Heart left ventricle (tissue), 16 donors: ENCODE measurements around the gene ZDBF2. TPM values are rescaled to one million over a fixed set of nuclear protein-coding genes. Genes with fewer than 3 reads are reported as not detected.
"Not testable (repeated sequence)": the region's sequence is repeated elsewhere in the genome, so short reads cannot be mapped to it uniquely, and the experiment has no call there.

Experiments
- ATAC-seq, 4 donors: fragments of 200-7000 bp; cut with Tn5 transposase; one replicate each; pipeline ENCODE4 v1.9.1; 2020 to 2022; ENCODE audit warnings: moderate library complexity in 4 of 4, mild to moderate bottlenecking in 3 of 4, moderate number of reproducible peaks in 1 of 4
- DNase-seq, 5 donors: peaks; one replicate each; pipeline ENCODE4 v3.0.0-alpha.2; 2020
- H3K27ac ChIP-seq, 12 donors: fragments of 200-600 bp; sonication (generic) in 4 of 12; one replicate each; pipeline versions ENCODE4 v1.5.0 to v1.8.0; 2016 to 2022; ENCODE audit warnings: mild to moderate bottlenecking in 2 of 12
- H3K27me3 ChIP-seq, 9 donors: fragments of 200-600 bp; sonication (generic) in 2 of 9; one replicate each; pipeline versions ENCODE4 v1.5.1 to v1.8.0; 2016 to 2022; ENCODE audit warnings: mild to moderate bottlenecking in 3 of 9
- H3K36me3 ChIP-seq, 9 donors: fragments of 200-600 bp; sonication (generic) in 2 of 9; one replicate each; pipeline versions ENCODE4 v1.5.0 to v1.8.0; 2018 to 2022; ENCODE audit warnings: mild to moderate bottlenecking in 2 of 9
- H3K4me1 ChIP-seq, 12 donors: fragments of 200-600 bp; sonication (generic) in 4 of 12; one replicate each; pipeline versions ENCODE4 v1.5.0 to v1.8.0; 2016 to 2022; ENCODE audit warnings: mild to moderate bottlenecking in 3 of 12
- H3K4me3 ChIP-seq, 12 donors: fragments of 200-600 bp; sonication (generic) in 4 of 12; one replicate each; pipeline versions ENCODE4 v1.5.0 to v1.8.0; 2017 to 2022; ENCODE audit warnings: mild to moderate bottlenecking in 9 of 12, moderate library complexity in 4 of 12
- H3K9me3 ChIP-seq, 12 donors: fragments of 200-600 bp; sonication (generic) in 4 of 12; one replicate each; pipeline versions ENCODE4 v1.5.0 to v1.8.0; 2016 to 2022; ENCODE audit warnings: mild to moderate bottlenecking in 1 of 12
- POLR2A ChIP-seq, 2 donors: fragments of 450-650 bp; IDR thresholded peaks; one replicate each; pipeline ENCODE4 v1.6.1; 2017; ENCODE audit warnings: antibody characterized with exemption in 2 of 2, mild to moderate bottlenecking in 2 of 2, moderate library complexity in 2 of 2
- WGBS, 4 donors: extraction: QIAGEN DNeasy Blood & Tissue Kit in 2 of 4; methylation state at CpG; one replicate each; pipeline versions ENCODE4 v1.1.5 to v1.1.7; 2013 to 2018; 5-methylcytosine and 5-hydroxymethylcytosine counted together
- intact Hi-C, 10 donors: fragments of 100-400 bp; cut with DNase I; formaldehyde crosslinking; loops; one replicate each; pipeline versions ENCODE4 v1.11.1 to v1.14.2; 2022
- long read RNA-seq, 3 donors: library from polyadenylated mRNA; unstranded; transcript quantifications; one replicate each; pipeline ENCODE4 v2.0.0, GENCODE V29; 2020 to 2021
- polyA plus RNA-seq, 2 donors: library from polyadenylated mRNA; stranded (reverse); fragments of 200-250 nt; gene quantifications; one replicate each; pipeline ENCODE4 v1.2.3, GENCODE V29; 2013
- total RNA-seq, 9 donors: library from RNA; depleted of rRNA in 2 of 9; stranded (reverse); fragments of >200 nt in 2 of 9; fragmentation: NEBNext Ultra II Directional in 3 of 9; extraction: Animal tissue kit (Norgen Biotek cat#: 25700) in 3 of 9; gene quantifications; one replicate each; pipeline versions ENCODE4 v1.1.0 to v1.2.4, GENCODE V29; 2016 to 2023
- TF ChIP-seq, protein P1 (sequence below), 12 donors: fragments of 200-600 bp; sonication (generic) in 4 of 12; IDR thresholded peaks; one replicate each; pipeline versions ENCODE4 v1.5.0 to v1.8.0; 2018 to 2022; ENCODE audit warnings: antibody characterized with exemption in 12 of 12, mild to moderate bottlenecking in 5 of 12
- donor health status: ischemic (EF 13 %, LVEDD 7.1; RV severe dilation, severe dysfunction).
- donor health status: healthy with polysubstance abuse.
- donor health status: DM: no; HTN: yes; CAD: no.
- donor health status: DM: no; HTN: no; CAD: no.
- donor health status: ischemic (EF 25% LVEDD 6.9; RV normal size, moderate dysfunction).
- donor health status: ischemic (EF 25% LVEDD 5.7; RV mildly dilated, moderate dysfunction).
- donor health status: healthy.
- donor health status: DM: yes; HTN: yes; CAD: no.
- donor health status: ischemic (EF 35%, LVEDD 5.7; RV mildly dilated, moderate dysfunction).
- donor health status: nonischemic (EF 11% LVEDD 7.7; RV severe dilation, severe dysfunction).
- donor health status: DM: yes; HTN: yes; CAD: no.
- donor health status: PGD.
- donor health status: ischemic (EF 29% LVEDD 5.4; RV normal size, mild dysfunction).
- donor health status: nonischemic (EF 23%, LVEDD 6.1; RV moderate dilation, normal function).

The ZDBF2 gene
- 10 to 100 TPM in 5 of 9 donors, 1 to 10 TPM in 4; 4.7 to 14.8 (median 10.2) TPM for total RNA-seq
- polyA plus RNA-seq: 1 to 10 TPM; 1.2 to 1.7 TPM
- long read RNA-seq, donor 1, partial matches to known transcripts: 1 of 4 reads
- long read RNA-seq, donor 1, other reads (novel, unspliced or antisense): 3 of 4 reads
- long read RNA-seq, donor 2, full-length matches to known transcripts: 3 of 15 reads
- long read RNA-seq, donor 2, partial matches to known transcripts: 1 of 15 reads
- long read RNA-seq, donor 2, other reads (novel, unspliced or antisense): 11 of 15 reads
- long read RNA-seq, donor 3, partial matches to known transcripts: 2 of 3 reads
- long read RNA-seq, donor 3, other reads (novel, unspliced or antisense): 1 of 3 reads

DNA sequence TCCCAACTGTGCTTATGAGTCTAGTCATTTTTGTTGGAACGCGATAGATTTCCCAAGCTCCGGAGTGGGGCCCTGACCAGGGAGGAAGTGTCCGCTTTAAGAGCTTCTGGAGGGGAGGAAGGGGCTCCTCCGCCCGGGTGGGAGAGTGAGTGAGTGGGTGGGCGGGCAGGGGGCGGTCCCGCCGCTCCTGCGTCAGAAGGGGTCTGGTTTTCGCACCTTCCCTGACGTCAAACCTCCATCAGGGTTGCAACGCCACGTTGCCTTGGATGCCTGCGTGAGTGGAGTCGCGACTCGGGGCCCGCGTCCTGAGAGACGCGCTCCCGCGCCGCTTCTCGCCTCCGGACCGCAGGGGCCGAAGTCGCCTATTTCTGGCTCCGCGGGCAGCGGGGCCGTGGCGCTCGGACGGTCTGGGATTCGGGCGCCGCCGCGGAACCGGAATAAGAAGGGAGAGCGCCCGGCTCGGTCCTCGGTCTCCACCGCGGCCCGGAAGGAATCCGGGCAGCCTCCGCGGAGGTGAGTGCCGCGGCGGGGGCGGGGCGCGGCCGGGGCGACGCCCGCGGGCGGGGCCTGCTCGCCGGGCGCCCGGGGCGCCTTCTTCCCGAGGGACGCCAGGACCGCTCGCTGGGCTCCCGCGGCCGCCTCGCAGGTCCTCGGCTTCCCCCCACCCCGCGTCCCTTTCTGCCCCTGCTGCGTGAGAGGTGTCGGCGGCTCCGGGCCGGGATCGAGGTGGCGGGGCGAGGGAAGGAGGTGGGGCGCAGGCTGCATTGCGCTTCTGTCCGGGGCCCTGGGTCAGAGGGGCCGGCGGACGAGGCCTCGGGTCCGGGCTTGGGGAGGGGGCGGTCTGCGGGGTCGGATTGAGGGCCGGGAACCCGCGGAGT is at the start of gene ZDBF2:
Gene ZDBF2, plus strand, starts transcription at position 230 of the 878 bp plus-strand sequence. CDS start 7,187 bp downstream, outside the sequence.
- TF ChIP-seq, protein P1, sequence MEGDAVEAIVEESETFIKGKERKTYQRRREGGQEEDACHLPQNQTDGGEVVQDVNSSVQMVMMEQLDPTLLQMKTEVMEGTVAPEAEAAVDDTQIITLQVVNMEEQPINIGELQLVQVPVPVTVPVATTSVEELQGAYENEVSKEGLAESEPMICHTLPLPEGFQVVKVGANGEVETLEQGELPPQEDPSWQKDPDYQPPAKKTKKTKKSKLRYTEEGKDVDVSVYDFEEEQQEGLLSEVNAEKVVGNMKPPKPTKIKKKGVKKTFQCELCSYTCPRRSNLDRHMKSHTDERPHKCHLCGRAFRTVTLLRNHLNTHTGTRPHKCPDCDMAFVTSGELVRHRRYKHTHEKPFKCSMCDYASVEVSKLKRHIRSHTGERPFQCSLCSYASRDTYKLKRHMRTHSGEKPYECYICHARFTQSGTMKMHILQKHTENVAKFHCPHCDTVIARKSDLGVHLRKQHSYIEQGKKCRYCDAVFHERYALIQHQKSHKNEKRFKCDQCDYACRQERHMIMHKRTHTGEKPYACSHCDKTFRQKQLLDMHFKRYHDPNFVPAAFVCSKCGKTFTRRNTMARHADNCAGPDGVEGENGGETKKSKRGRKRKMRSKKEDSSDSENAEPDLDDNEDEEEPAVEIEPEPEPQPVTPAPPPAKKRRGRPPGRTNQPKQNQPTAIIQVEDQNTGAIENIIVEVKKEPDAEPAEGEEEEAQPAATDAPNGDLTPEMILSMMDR (IDR thresholded peaks at IDR 0.05): no peak
- TF ChIP-seq POLR2A (IDR thresholded peaks at IDR 0.05): peak in 1 of 2 donors; percentile 28
- ATAC-seq (peak; percentile 32 to 94 (median 84)), DNase-seq (peak; percentile 23 to 72 (median 50))
- WGBS, 4 donors: 1 to 3% (median 1%) methylated on average over 16 to 104 of the region's 104 CpGs
- Histone ChIP-seq H3K27ac (peak within 1 kb of the TSS; percentile 22 to 80 (median 69)), H3K4me3 (peak within 1 kb of the TSS; percentile 52 to 90 (median 72)), H3K27me3 (peaks cover 18 to 95% (median 44%) of the 10 kb centered on the region in 9 donors), H3K36me3 (no peaks in the 10 kb centered on the region), H3K9me3 (no peaks in the 10 kb centered on the region), H3K4me1 (peaks cover 0 to 30% (median 2%) of the 10 kb centered on the region in 12 donors)
- intact Hi-C loops: loop anchor here in 2 of 10 donors (5.0 to 10.0 kb wide), 2 partner anchors 110 to 112 kb away; no protein-coding TSS in a partner anchor

DNA sequence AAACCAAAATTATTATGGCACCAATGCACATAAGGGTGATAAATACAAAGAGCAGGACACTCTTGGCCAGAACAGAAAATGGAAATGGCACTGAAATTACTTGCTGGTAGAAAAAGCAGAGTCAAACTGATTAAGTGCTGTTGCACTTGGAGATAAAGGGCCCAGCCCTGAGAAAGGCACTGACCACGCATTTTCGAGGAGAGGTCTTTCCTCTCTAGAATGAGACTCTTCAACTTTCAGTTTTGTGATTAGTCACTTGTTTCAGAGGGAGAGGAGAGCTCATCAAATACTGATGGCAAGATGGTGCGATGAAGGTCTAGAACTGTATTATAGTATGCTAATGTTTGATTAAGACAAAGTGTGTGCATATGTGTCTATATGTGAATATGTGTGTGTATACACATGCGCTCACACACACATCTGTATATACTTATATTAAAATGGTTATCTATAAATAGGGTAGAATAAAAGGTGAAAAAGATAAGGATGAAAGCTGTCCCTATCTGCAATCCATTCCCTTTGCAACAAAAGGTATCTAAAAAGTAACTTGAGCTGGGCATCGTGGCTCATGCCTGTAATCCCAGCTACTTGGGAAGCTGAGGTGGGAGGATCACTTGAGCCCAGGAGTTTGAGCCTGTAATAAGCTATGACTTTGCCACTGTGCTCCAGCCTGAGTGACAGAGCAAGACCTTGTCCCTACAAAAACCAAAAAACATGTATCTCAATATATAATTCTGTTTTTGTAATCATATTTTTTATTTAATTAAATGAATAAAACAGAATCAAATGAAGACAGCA is 48.8 kb upstream of the ZDBF2 start:
- no peak overlapping the region for H3K27ac ChIP-seq
- DNase-seq: no peak
- no peaks in the 10 kb centered on the region for H3K4me1 ChIP-seq
- WGBS, 4 donors: 45 to 70% (median 54%) methylated on average over 5 of the region's 5 CpGs
- H3K9me3 ChIP-seq: peaks cover 0 to 13% (median 0%) of the 10 kb centered on the region in 12 donors
- H3K4me3 ChIP-seq: no peak overlapping the region
- TF ChIP-seq, protein P1 (IDR thresholded peaks at IDR 0.05): no peak
- no peak for TF ChIP-seq POLR2A (IDR thresholded peaks at IDR 0.05)
- peaks cover 0 to 3% (median 0%) of the 10 kb centered on the region in 9 donors for H3K27me3 ChIP-seq
- intact Hi-C loops: no loop called here
- no peaks in the 10 kb centered on the region for H3K36me3 ChIP-seq
- no peak for ATAC-seq

DNA sequence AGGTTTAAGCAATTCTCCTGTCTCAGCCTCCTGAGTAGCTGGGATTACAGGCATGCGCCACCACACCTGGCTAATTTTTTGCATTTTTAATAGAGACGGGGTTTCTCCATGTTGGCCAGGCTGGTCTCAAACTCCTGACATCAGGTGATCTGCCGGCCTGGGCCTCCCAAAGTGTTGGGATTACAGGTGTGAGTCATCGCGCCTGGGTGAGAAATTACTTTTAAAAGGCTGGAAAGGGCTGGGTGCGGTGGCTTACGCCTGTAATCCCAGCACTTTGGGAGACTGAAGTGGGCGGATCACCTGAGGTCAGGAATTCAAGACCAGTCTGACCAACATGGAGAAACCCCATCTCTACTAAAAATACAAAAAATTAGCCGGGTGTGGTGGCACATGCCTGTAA is 45.8 kb upstream of the ZDBF2 start:
- H3K4me1 ChIP-seq, H3K36me3 ChIP-seq, ATAC-seq, H3K27me3 ChIP-seq, DNase-seq, intact Hi-C loops, H3K4me3 ChIP-seq, H3K9me3 ChIP-seq, H3K27ac ChIP-seq: not testable (repeated sequence)
- 81 to 91% (median 89%) methylated on average over 9 of the region's 9 CpGs for WGBS, 4 donors

- DNase-seq (no peak), ATAC-seq (no peak)
- intact Hi-C loops: no loop called here
Measured at GRCh38 chr2:206229642-206230041, 44.8 kb upstream of the ZDBF2 start.

More at GRCh38 chr2:206229642-206230041, 44.8 kb upstream of the ZDBF2 start:
- Histone ChIP-seq H3K27me3 (peaks cover 0 to 3% (median 0%) of the 10 kb centered on the region in 9 donors), H3K4me3 (no peak overlapping the region), H3K27ac (no peak overlapping the region), H3K36me3 (no peaks in the 10 kb centered on the region), H3K4me1 (no peaks in the 10 kb centered on the region), H3K9me3 (peaks cover 0 to 7% (median 0%) of the 10 kb centered on the region in 12 donors)
- TF ChIP-seq, protein P1 (IDR thresholded peaks at IDR 0.05): no peak
- no peak for TF ChIP-seq POLR2A (IDR thresholded peaks at IDR 0.05)
